Common myeloid progenitor, CD34-positive (primary cell): ENCODE results near the gene DVL3.
"Not testable (repeated sequence)": the region's sequence is repeated elsewhere in the genome, so short reads cannot be mapped to it uniquely, and the experiment has no call there.

Source experiments
- CTCF ChIA-PET: fragments of 350-600 bp; sonication (Branson Sonifier 250); formaldehyde crosslinking; loops from one replicate; lab custom pipeline; 2021; ENCODE audit warnings: antibody characterized with exemption; lab: Charles Lee
- POLR2A ChIA-PET: fragments of 350-600 bp; sonication (Branson Sonifier 250); formaldehyde crosslinking; loops from one replicate; lab custom pipeline; 2021; ENCODE audit warnings: antibody characterized with exemption; lab: Charles Lee
- DNase-seq, 3 donors: peaks; one replicate each; pipeline versions ENCODE4 v3.0.0 to v3.0.0-alpha.2; 2013
- H3K27ac ChIP-seq, 2 experiments: 1 replicate in 1 of 2; 2 replicates in 1 of 2; pipeline ENCODE4 v1.7.0; 2013; ENCODE audit warnings: inconsistent platforms in 2 of 2, low read length in 2 of 2, mild to moderate bottlenecking in 2 of 2, low read depth in 1 of 2, moderate library complexity in 1 of 2; ENCODE audit not compliant: severe bottlenecking in 2 of 2, insufficient read depth in 1 of 2, poor library complexity in 1 of 2
- H3K27me3 ChIP-seq, 5 experiments: replicated peaks in 2 of 5; 1 replicate in 3 of 5; 2 replicates in 2 of 5; pipeline versions ENCODE4 v1.6.1 to v1.7.0; 2013; ENCODE audit warnings: low read length in 4 of 5, mild to moderate bottlenecking in 2 of 5, moderate library complexity in 2 of 5, inconsistent platforms in 1 of 5; ENCODE audit not compliant: insufficient read depth in 5 of 5, control insufficient read depth in 4 of 5
- H3K36me3 ChIP-seq, 4 experiments: 1 replicate in 2 of 4; 2 replicates in 2 of 4; pipeline versions ENCODE4 v1.6.1 to v1.7.0; 2013; ENCODE audit warnings: low read length in 3 of 4, control low read depth in 1 of 4, mild to moderate bottlenecking in 1 of 4; ENCODE audit not compliant: control insufficient read depth in 4 of 4, insufficient read depth in 4 of 4
- H3K4me1 ChIP-seq, 4 experiments: 1 replicate in 3 of 4; 2 replicates in 1 of 4; pipeline versions ENCODE4 v1.6.1 to v1.7.1; 2013; ENCODE audit warnings: low read length in 3 of 4, mild to moderate bottlenecking in 3 of 4, control low read depth in 1 of 4, inconsistent platforms in 1 of 4, moderate library complexity in 1 of 4; ENCODE audit not compliant: control insufficient read depth in 4 of 4, insufficient read depth in 4 of 4; ENCODE audit errors: control extremely low read depth in 1 of 4
- H3K4me3 ChIP-seq, 7 experiments: 1 replicate in 4 of 7; 2 replicates in 3 of 7; pipeline versions ENCODE4 v1.5.1 to v1.7.0; 2013; ENCODE audit warnings: mild to moderate bottlenecking in 7 of 7, low read length in 6 of 7, moderate library complexity in 6 of 7, inconsistent platforms in 2 of 7, low read depth in 2 of 7, control low read depth in 1 of 7; ENCODE audit not compliant: insufficient read depth in 4 of 7, control insufficient read depth in 1 of 7; ENCODE audit errors: extremely low read depth in 1 of 7
- H3K9me3 ChIP-seq, 5 experiments: 1 replicate in 4 of 5; 2 replicates in 1 of 5; pipeline versions ENCODE4 v1.6.1 to v1.7.1; 2013; ENCODE audit warnings: low read length in 4 of 5, mild to moderate bottlenecking in 2 of 5, inconsistent platforms in 1 of 5, low read depth in 1 of 5, moderate library complexity in 1 of 5; ENCODE audit not compliant: control insufficient read depth in 4 of 5, insufficient read depth in 2 of 5; ENCODE audit errors: control extremely low read depth in 1 of 5
- WGBS: methylation state at CpG from one replicate; pipeline ENCODE4 v1.1.5; 2013; ENCODE audit not compliant: insufficient coverage; 5-methylcytosine and 5-hydroxymethylcytosine counted together

The DVL3 gene

GRCh38 chr3:184149770-184150169 lies 5.4 kb upstream of the DVL3 start:
- WGBS = 93% methylated on average over 5 of the region's 6 CpGs
- POLR2A ChIA-PET = not testable (repeated sequence)

GRCh38 chr3:184155644-184156521 lies 706 bp downstream of the DVL3 start:
- DNase-seq = peak in 2 of 3 donors; percentile 56 to 68

More at GRCh38 chr3:184149770-184150169, 5.4 kb upstream of the DVL3 start:
- H3K9me3 ChIP-seq, H3K27me3 ChIP-seq, H3K4me1 ChIP-seq, H3K4me3 ChIP-seq, H3K27ac ChIP-seq, DNase-seq: not testable (repeated sequence)
- CTCF ChIA-PET = interaction anchor here (1.6 kb wide), 1 partner anchor 23 kb away, joined by 3 read pairs; no protein-coding TSS in a partner anchor
- H3K36me3 ChIP-seq = peaks cover 3 to 13% (median 11%) of the 10 kb centered on the region in 4 experiments

GRCh38 chr3:184156522-184156955 lies 1.4 kb downstream of the DVL3 start:
- ChIA-PET CTCF (interaction anchor here (2.0 to 2.2 kb wide), 2 partner anchors 12 to 135 kb away, joined by 5 to 6 read pairs; no protein-coding TSS in a partner anchor), POLR2A (no interaction called here)
- peak overlapping the region; percentile 52 to 95 (median 76) for H3K4me3 ChIP-seq
- no peaks in the 10 kb centered on the region for H3K27me3 ChIP-seq
- no peaks in the 10 kb centered on the region for H3K9me3 ChIP-seq
- no peak for DNase-seq
- H3K36me3 ChIP-seq = peaks cover 0 to under 1% (median 0%) of the 10 kb centered on the region in 4 experiments
- H3K4me1 ChIP-seq = peaks cover 6 to 39% (median 28%) of the 10 kb centered on the region in 4 experiments
- peak overlapping the region in 1 of 2 experiments; percentile 77 for H3K27ac ChIP-seq
- 0% methylated on average over 4 of the region's 6 CpGs for WGBS

More at GRCh38 chr3:184155644-184156521, 706 bp downstream of the DVL3 start:
- no peaks in the 10 kb centered on the region for H3K36me3 ChIP-seq
- POLR2A ChIA-PET = interaction anchor here (1.2 kb wide), 1 partner anchor 19 kb away, joined by 3 read pairs; the partner anchor contains the start of gene AP2M1
- no peaks in the 10 kb centered on the region for H3K27me3 ChIP-seq
- peaks cover 6 to 39% (median 28%) of the 10 kb centered on the region in 4 experiments for H3K4me1 ChIP-seq
- H3K9me3 ChIP-seq = no peaks in the 10 kb centered on the region
- WGBS = under 1% methylated on average over 42 of the region's 47 CpGs
- peak overlapping the region; percentile 52 to 95 (median 76) for H3K4me3 ChIP-seq
- CTCF ChIA-PET = interaction anchor here (0.8 to 2.2 kb wide), 4 partner anchors 9 to 136 kb away, joined by 3 to 6 read pairs (median 4); no protein-coding TSS in a partner anchor
- peak overlapping the region; percentile 33 to 77 for H3K27ac ChIP-seq

DNA sequence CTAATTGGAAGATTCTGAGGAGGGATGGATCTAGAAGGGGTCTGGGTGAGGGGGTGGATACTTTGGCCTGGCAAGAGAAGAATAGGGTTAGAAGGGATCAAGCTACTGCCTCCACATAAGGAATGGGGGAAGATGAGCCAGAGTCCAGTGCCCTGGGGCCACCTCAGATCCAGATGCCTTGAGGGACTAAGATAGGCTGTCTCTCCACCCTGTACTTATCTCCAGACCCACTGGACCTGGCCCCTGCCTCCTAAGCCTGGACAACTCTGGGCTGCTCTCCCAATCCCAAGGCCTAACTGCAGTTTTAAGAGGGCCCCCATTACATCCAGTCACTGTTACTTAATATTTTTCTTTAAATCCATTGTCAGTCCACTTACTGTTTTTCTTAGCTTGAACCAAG lies 2.0 kb downstream of the DVL3 start:
- DNase-seq = no peak
- POLR2A ChIA-PET = no interaction called here
- Histone ChIP-seq H3K27me3 (no peaks in the 10 kb centered on the region), H3K36me3 (peaks cover 0 to 3% (median 0%) of the 10 kb centered on the region in 4 experiments), H3K27ac (peak overlapping the region in 1 of 2 experiments; percentile 77), H3K4me3 (peak overlapping the region in 5 of 7 experiments; percentile 70 to 95 (median 84)), H3K9me3 (no peaks in the 10 kb centered on the region), H3K4me1 (peaks cover 6 to 39% (median 28%) of the 10 kb centered on the region in 4 experiments)
- CTCF ChIA-PET = interaction anchor here (2.0 to 2.2 kb wide), 2 partner anchors 13 to 134 kb away, joined by 5 to 6 read pairs; no protein-coding TSS in a partner anchor

DNA sequence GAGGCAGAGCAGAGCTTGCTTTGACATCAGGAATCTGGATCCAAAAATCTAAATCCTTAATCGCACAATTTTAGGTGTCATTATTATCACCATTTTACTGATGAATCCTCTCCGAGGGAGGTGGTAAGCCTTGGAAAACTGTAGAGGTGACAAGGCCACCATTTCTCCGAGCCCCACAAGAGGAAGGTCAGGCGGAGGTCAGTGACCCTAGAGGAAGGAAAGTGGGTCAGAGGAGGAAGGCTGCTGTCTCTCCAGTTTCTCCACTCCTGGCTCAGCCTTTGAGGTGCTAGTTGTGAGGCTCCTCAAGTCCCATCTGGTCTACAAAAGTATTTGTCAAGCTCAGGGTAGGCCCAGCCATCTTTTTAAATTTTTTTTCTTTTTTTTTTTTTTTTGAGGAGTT lies 3.2 kb downstream of the DVL3 start:
- Histone ChIP-seq H3K4me1 (peaks cover 6 to 39% (median 28%) of the 10 kb centered on the region in 4 experiments), H3K27me3 (no peaks in the 10 kb centered on the region), H3K9me3 (no peaks in the 10 kb centered on the region), H3K27ac (no peak overlapping the region), H3K4me3 (no peak overlapping the region), H3K36me3 (peaks cover 0 to 8% (median 0%) of the 10 kb centered on the region in 4 experiments)
- CTCF ChIA-PET = no interaction called here
- POLR2A ChIA-PET = no interaction called here
- no peak for DNase-seq
- WGBS = 100% methylated on average over 1 of the region's 4 CpGs

- Histone ChIP-seq H3K36me3 (peaks cover 6 to 28% (median 16%) of the 10 kb centered on the region in 4 experiments), H3K9me3 (no peaks in the 10 kb centered on the region), H3K4me3 (no peak overlapping the region), H3K4me1 (peaks cover 6 to 35% (median 28%) of the 10 kb centered on the region in 4 experiments), H3K27me3 (no peaks in the 10 kb centered on the region), H3K27ac (no peak overlapping the region)
- CTCF ChIA-PET = interaction anchor here (0.7 to 1.9 kb wide), 3 partner anchors 9 to 14 kb away, joined by 3 to 9 read pairs (median 4); no protein-coding TSS in a partner anchor
- peak in 1 of 3 donors; percentile 35 for DNase-seq
- POLR2A ChIA-PET = no interaction called here
- WGBS = 50% methylated on average over 2 of the region's 2 CpGs
These were observed 5.3 kb downstream of the DVL3 start for GRCh38 chr3:184160456-184160855.
